LNCaP clone FGC (cell line): ENCODE data around the gene TMEM88.
A peak's percentile ranks its signal among the peaks of the same experiment; 100 is the strongest.

Experiments
- DNase-seq: peaks from one replicate; pipeline ENCODE4 v3.0.0-alpha.2; 2011; ENCODE audit warnings: low read depth
- H3K4me3 ChIP-seq: 2 replicates; pipeline ENCODE4 v1.5.1; 2011; ENCODE audit warnings: mild to moderate bottlenecking, low read depth, low read length, control low read depth
- TF ChIP-seq, protein P1 (sequence below): IDR thresholded peaks from 2 replicates; pipeline ENCODE4 v1.5.1; 2012; ENCODE audit warnings: mild to moderate bottlenecking; ENCODE audit not compliant: control insufficient read depth, insufficient read depth; ENCODE audit errors: extremely low read depth

The TMEM88 gene

DNA sequence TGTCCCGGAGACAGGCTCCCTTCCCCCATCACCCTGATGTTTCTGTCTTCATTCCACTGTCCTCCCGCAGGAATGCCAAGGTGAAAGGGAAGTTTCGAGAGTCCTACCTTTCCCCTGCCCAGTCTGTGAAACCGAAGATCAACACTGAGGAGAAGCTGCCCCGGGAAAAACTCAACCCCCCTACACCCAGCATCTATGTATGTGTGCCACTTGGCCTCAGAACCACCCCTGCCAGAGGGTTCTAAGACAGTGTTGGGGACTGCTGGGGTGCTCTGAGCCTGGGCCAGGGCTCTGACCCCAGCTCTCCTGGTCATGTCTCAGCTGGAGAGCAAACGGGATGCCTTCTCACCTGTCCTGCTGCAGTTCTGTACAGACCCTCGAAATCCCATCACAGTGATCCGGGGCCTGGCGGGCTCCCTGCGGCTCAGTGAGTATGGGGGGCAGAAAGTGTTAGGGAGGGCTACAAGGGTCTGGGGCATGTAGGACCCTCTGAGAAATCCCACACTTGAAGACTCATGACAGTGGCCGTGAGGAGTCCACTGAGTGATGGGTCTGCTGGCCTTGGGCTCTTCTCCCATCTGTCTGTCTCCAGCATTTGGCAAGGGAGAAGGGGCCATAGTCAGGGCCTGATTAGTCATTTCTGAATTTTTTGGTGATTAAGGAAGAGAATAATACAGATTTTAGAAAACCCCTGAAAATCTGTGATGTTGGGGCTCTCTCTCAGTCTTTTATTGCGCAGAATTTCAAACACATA lies 4.9 kb upstream of the TMEM88 start:
- TF ChIP-seq, protein P1, sequence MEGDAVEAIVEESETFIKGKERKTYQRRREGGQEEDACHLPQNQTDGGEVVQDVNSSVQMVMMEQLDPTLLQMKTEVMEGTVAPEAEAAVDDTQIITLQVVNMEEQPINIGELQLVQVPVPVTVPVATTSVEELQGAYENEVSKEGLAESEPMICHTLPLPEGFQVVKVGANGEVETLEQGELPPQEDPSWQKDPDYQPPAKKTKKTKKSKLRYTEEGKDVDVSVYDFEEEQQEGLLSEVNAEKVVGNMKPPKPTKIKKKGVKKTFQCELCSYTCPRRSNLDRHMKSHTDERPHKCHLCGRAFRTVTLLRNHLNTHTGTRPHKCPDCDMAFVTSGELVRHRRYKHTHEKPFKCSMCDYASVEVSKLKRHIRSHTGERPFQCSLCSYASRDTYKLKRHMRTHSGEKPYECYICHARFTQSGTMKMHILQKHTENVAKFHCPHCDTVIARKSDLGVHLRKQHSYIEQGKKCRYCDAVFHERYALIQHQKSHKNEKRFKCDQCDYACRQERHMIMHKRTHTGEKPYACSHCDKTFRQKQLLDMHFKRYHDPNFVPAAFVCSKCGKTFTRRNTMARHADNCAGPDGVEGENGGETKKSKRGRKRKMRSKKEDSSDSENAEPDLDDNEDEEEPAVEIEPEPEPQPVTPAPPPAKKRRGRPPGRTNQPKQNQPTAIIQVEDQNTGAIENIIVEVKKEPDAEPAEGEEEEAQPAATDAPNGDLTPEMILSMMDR, result no peak
- DNase-seq, result no peak
- H3K4me3 ChIP-seq, result no peak overlapping the region

DNA sequence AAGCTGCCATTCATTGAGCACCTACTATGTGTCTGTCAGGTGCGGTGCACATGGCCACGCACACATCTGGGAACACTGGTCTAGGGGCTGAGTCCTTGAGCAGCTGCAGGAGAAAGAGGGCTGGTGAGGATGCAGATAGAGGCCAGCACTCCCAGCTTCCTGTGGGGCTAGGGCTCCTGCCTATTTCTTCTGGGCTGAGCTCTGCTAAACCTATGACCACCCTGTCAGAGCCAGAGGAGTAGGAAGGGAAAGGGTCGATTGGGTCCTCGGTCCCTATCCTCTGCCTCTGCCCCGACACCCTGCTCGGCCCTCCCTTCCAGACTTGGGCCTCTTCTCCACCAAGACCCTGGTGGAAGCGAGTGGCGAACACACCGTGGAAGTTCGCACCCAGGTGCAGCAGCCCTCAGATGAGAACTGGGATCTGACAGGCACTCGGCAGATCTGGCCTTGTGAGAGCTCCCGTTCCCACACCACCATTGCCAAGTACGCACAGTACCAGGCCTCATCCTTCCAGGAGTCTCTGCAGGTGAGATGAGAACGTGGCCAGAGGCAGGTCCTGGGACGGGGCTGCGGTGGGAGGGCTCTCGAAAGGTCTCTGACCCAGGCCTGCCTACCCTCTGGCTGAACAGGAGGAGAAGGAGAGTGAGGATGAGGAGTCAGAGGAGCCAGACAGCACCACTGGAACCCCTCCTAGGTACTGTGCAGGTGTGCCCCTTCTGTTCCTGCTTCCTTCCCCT lies 4.0 kb upstream of the TMEM88 start:
- H3K4me3 ChIP-seq, result peak overlapping the region; percentile 42
- TF ChIP-seq, protein P1, result no peak
- DNase-seq, result no peak

GRCh38 chr17:7851438-7852261 lies 3.2 kb upstream of the TMEM88 start:
- peak overlapping the region; percentile 42 for H3K4me3 ChIP-seq
- TF ChIP-seq, protein P1, result peak; percentile 91
- DNase-seq, result no peak

GRCh38 chr17:7852262-7852670 lies 2.6 kb upstream of the TMEM88 start:
- TF ChIP-seq, protein P1, result no peak
- no peak overlapping the region for H3K4me3 ChIP-seq
- no peak for DNase-seq

DNA sequence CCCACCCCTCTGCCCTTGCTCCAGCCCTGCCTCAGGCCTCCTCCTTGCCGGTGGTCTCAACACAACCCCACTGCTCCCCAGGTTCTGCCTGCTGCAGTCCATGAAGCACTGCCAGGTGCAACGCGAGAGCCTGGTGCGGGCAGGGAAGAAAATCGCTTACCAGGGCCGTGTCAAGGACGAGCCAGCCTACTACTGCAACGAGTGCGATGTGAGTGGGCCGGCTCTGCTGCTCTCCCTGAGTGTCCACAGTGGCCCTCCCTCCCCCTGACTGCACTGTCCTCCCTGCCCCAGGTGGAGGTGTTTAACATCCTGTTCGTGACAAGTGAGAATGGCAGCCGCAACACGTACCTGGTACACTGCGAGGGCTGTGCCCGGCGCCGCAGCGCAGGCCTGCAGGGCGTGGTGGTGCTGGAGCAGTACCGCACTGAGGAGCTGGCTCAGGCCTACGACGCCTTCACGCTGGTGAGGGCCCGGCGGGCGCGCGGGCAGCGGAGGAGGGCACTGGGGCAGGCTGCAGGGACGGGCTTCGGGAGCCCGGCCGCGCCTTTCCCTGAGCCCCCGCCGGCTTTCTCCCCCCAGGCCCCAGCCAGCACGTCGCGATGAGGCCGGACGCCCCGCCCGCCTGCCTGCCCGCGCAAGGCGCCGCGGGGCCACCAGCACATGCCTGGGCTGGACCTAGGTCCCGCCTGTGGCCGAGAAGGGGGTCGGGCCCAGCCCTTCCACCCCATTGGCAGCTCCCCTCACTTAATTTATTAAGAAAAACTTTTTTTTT lies 1.8 kb upstream of the TMEM88 start:
- H3K4me3 ChIP-seq, result no peak overlapping the region
- TF ChIP-seq, protein P1, result no peak
- DNase-seq, result no peak

DNA sequence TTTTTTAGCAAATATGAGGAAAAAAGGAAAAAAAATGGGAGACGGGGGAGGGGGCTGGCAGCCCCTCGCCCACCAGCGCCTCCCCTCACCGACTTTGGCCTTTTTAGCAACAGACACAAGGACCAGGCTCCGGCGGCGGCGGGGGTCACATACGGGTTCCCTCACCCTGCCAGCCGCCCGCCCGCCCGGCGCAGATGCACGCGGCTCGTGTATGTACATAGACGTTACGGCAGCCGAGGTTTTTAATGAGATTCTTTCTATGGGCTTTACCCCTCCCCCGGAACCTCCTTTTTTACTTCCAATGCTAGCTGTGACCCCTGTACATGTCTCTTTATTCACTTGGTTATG lies 1.2 kb upstream of the TMEM88 start:
- H3K4me3 ChIP-seq, result no peak overlapping the region
- TF ChIP-seq, protein P1, result no peak
- DNase-seq, result no peak
